Liver (tissue), 9 donors: ENCODE data around the gene MEGF10. TPM values are rescaled to one million over a fixed set of nuclear protein-coding genes. Genes with fewer than 3 reads are reported as not detected.

Experiments
- DNase-seq: peaks from one replicate; pipeline ENCODE4 v3.0.0-alpha.2; 2017; ENCODE audit warnings: low spot score
- H3K27ac ChIP-seq, 2 donors: one replicate each; pipeline ENCODE4 v1.7.0; 2013; ENCODE audit warnings: inconsistent platforms in 2 of 2, low read length in 2 of 2, control low read depth in 1 of 2, low read depth in 1 of 2, mild to moderate bottlenecking in 1 of 2
- H3K27me3 ChIP-seq, 4 donors: one replicate each; pipeline versions ENCODE4 v1.6.1 to v1.7.0; 2013; ENCODE audit warnings: low read length in 3 of 4, inconsistent platforms in 1 of 4, mild to moderate bottlenecking in 1 of 4, moderate library complexity in 1 of 4; ENCODE audit not compliant: control insufficient read depth in 4 of 4, insufficient read depth in 4 of 4
- H3K36me3 ChIP-seq, 4 donors: one replicate each; pipeline versions ENCODE4 v1.6.1 to v1.7.0; 2013; ENCODE audit warnings: low read length in 3 of 4, mild to moderate bottlenecking in 3 of 4, low read depth in 1 of 4, moderate library complexity in 1 of 4; ENCODE audit not compliant: control insufficient read depth in 4 of 4, insufficient read depth in 3 of 4
- H3K4me1 ChIP-seq, 4 donors: one replicate each; pipeline versions ENCODE4 v1.6.1 to v1.7.0; 2013; ENCODE audit warnings: low read length in 3 of 4, mild to moderate bottlenecking in 3 of 4, moderate library complexity in 1 of 4; ENCODE audit not compliant: control insufficient read depth in 4 of 4, insufficient read depth in 4 of 4
- H3K4me3 ChIP-seq, 3 donors: one replicate each; pipeline versions ENCODE4 v1.6.1 to v1.7.0; 2013; ENCODE audit warnings: low read length in 3 of 3, control low read depth in 1 of 3, low read depth in 1 of 3, mild to moderate bottlenecking in 1 of 3
- H3K9ac ChIP-seq, 2 donors: one replicate each; pipeline ENCODE4 v1.7.0; 2013; ENCODE audit warnings: low read length in 2 of 2, mild to moderate bottlenecking in 2 of 2, moderate library complexity in 2 of 2, control low read depth in 1 of 2, low read depth in 1 of 2
- H3K9me3 ChIP-seq, 4 donors: one replicate each; pipeline versions ENCODE4 v1.6.1 to v1.7.0; 2013; ENCODE audit warnings: low read length in 3 of 4; ENCODE audit not compliant: control insufficient read depth in 4 of 4
- EGR1 ChIP-seq, 2 donors: IDR thresholded peaks; 2 replicates each; pipeline ENCODE4 v1.6.1; 2016 to 2018; ENCODE audit warnings: antibody characterized with exemption in 2 of 2, low read depth in 2 of 2
- FOXA1 ChIP-seq: IDR thresholded peaks from 2 replicates; pipeline ENCODE4 v1.6.1; 2016; ENCODE audit warnings: antibody characterized with exemption
- FOXA2 ChIP-seq: IDR thresholded peaks from 2 replicates; pipeline ENCODE4 v1.6.1; 2016; ENCODE audit warnings: antibody characterized with exemption
- GABPA ChIP-seq, 2 donors: IDR thresholded peaks in 1 of 2; conservative IDR thresholded peaks in 1 of 2; 2 replicates each; pipeline ENCODE4 v1.6.1; 2016; ENCODE audit warnings: antibody characterized with exemption in 2 of 2, mild to moderate bottlenecking in 1 of 2, moderate library complexity in 1 of 2
- HNF4A ChIP-seq, 2 donors: conservative IDR thresholded peaks; 2 replicates each; pipeline ENCODE4 v1.6.1; 2016; ENCODE audit warnings: antibody characterized with exemption in 2 of 2, mild to moderate bottlenecking in 2 of 2
- HNF4G ChIP-seq: IDR thresholded peaks from 2 replicates; pipeline ENCODE4 v1.6.1; 2016; ENCODE audit warnings: antibody characterized with exemption
- JUND ChIP-seq, 2 donors: IDR thresholded peaks; 2 replicates each; pipeline ENCODE4 v1.6.1; 2016; ENCODE audit warnings: antibody characterized with exemption in 2 of 2
- MAX ChIP-seq: IDR thresholded peaks from 2 replicates; pipeline ENCODE4 v1.6.1; 2016; ENCODE audit warnings: antibody characterized with exemption
- NR2F2 ChIP-seq: IDR thresholded peaks from 2 replicates; pipeline ENCODE4 v1.6.1; 2016; ENCODE audit warnings: antibody characterized with exemption
- RAD21 ChIP-seq, 2 donors: IDR thresholded peaks; 2 replicates each; pipeline ENCODE4 v1.6.1; 2016; ENCODE audit warnings: antibody characterized with exemption in 2 of 2, mild to moderate bottlenecking in 2 of 2
- REST ChIP-seq: IDR thresholded peaks from 2 replicates; pipeline ENCODE4 v1.6.1; 2016; ENCODE audit warnings: antibody characterized with exemption, mild to moderate bottlenecking
- RXRA ChIP-seq, 2 donors: IDR thresholded peaks; 2 replicates each; pipeline ENCODE4 v1.6.1; 2017 to 2018; ENCODE audit warnings: antibody characterized with exemption in 2 of 2, mild to moderate bottlenecking in 1 of 2
- SP1 ChIP-seq: IDR thresholded peaks from 2 replicates; pipeline ENCODE4 v1.6.1; 2018; ENCODE audit warnings: antibody characterized with exemption, mild to moderate bottlenecking
- TAF1 ChIP-seq: conservative IDR thresholded peaks from 2 replicates; pipeline ENCODE4 v1.6.1; 2016; ENCODE audit warnings: antibody characterized with exemption, mild to moderate bottlenecking
- YY1 ChIP-seq: IDR thresholded peaks from 2 replicates; pipeline ENCODE4 v1.6.1; 2016; ENCODE audit warnings: antibody characterized with exemption, mild to moderate bottlenecking
- WGBS: extraction: QIAGEN DNeasy Blood & Tissue Kit; methylation state at CpG from one replicate; pipeline ENCODE4 v1.1.7; 2013; 5-methylcytosine and 5-hydroxymethylcytosine counted together
- polyA plus RNA-seq, 2 donors: library from polyadenylated mRNA; stranded (reverse) in 1 of 2; unstranded in 1 of 2; fragments of 200-250 nt in 1 of 2; fragments of >200 nt in 1 of 2; fragmentation: Nextera tagmentation in 1 of 2; extraction: Ambion mirVana in 1 of 2; gene quantifications; one replicate each; pipeline versions ENCODE4 v1.2.1 to v1.2.3, GENCODE V29; 2013 to 2015
- total RNA-seq, 2 donors: library from RNA; depleted of rRNA; stranded (reverse); fragments of >200 nt; gene quantifications; one replicate each; pipeline ENCODE4 v1.2.3, GENCODE V29; 2014
- TF ChIP-seq, protein P1 (sequence below): IDR thresholded peaks from 2 replicates; pipeline ENCODE4 v1.6.1; 2016; ENCODE audit warnings: antibody characterized with exemption
- TF ChIP-seq, protein P2 (sequence below): fragments of 150-350 bp; IDR thresholded peaks from 2 replicates; pipeline ENCODE4 v1.5.1; 2017; ENCODE audit warnings: improper control_type of control experiment, low read depth, low read length; ENCODE audit not compliant: missing input control
- TF ChIP-seq, protein P3 (sequence below): IDR thresholded peaks from 2 replicates; pipeline ENCODE4 v1.6.1; 2016; ENCODE audit warnings: antibody characterized with exemption
- donor health status: healthy.
- donor health status: healthy.
- donor health status: healthy.
- donor health status: healthy.
- donor health status: healthy.

MEGF10 gene
- total and polyA plus RNA-seq, 4 donors, result 0.05 to 1.0 (median 0.33) TPM; not detected in 1

- DNase-seq, result no peak
- H3K36me3 ChIP-seq, result no peaks in the 10 kb centered on the region
- H3K4me3 ChIP-seq, result no peak overlapping the region
- H3K27ac ChIP-seq, result no peak overlapping the region
- peaks cover 0 to 8% (median 0%) of the 10 kb centered on the region in 4 donors for H3K27me3 ChIP-seq
- WGBS, result 58% methylated on average over 4 of the region's 4 CpGs
- H3K4me1 ChIP-seq, result no peaks in the 10 kb centered on the region
- TF ChIP-seq MAX (no peak), HNF4G (no peak), HNF4A (conservative IDR thresholded peaks at IDR 0.05) (no peak), JUND (IDR thresholded peaks at IDR 0.05) (no peak), GABPA (IDR thresholded peaks at IDR 0.05 in 1 of 2, conservative IDR thresholded peaks at IDR 0.05 in 1 of 2) (no peak), TAF1 (no peak)
- TF ChIP-seq, protein P1, sequence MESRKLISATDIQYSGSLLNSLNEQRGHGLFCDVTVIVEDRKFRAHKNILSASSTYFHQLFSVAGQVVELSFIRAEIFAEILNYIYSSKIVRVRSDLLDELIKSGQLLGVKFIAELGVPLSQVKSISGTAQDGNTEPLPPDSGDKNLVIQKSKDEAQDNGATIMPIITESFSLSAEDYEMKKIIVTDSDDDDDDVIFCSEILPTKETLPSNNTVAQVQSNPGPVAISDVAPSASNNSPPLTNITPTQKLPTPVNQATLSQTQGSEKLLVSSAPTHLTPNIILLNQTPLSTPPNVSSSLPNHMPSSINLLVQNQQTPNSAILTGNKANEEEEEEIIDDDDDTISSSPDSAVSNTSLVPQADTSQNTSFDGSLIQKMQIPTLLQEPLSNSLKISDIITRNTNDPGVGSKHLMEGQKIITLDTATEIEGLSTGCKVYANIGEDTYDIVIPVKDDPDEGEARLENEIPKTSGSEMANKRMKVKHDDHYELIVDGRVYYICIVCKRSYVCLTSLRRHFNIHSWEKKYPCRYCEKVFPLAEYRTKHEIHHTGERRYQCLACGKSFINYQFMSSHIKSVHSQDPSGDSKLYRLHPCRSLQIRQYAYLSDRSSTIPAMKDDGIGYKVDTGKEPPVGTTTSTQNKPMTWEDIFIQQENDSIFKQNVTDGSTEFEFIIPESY, result no peak
- H3K9me3 ChIP-seq, result no peaks in the 10 kb centered on the region
- H3K9ac ChIP-seq, result no peak overlapping the region
These were observed 35.8 kb downstream of the MEGF10 start for GRCh38 chr5:127326431-127326830.

- WGBS, result 66% methylated on average over 1 of the region's 1 CpG
These were observed 36.6 kb downstream of the MEGF10 start for GRCh38 chr5:127326976-127327755.

More at GRCh38 chr5:127326976-127327755, 36.6 kb downstream of the MEGF10 start:
- Histone ChIP-seq H3K9me3 (no peaks in the 10 kb centered on the region), H3K9ac (no peak overlapping the region), H3K4me3 (no peak overlapping the region), H3K27me3 (peaks cover 0 to 8% (median 0%) of the 10 kb centered on the region in 4 donors), H3K36me3 (no peaks in the 10 kb centered on the region), H3K27ac (no peak overlapping the region), H3K4me1 (no peaks in the 10 kb centered on the region)
- TF ChIP-seq GABPA (IDR thresholded peaks at IDR 0.05 in 1 of 2, conservative IDR thresholded peaks at IDR 0.05 in 1 of 2) (no peak), YY1 (no peak), TAF1 (no peak), RXRA (IDR thresholded peaks at IDR 0.05) (no peak), FOXA1 (no peak), RAD21 (IDR thresholded peaks at IDR 0.05) (no peak), SP1 (no peak), HNF4G (no peak), JUND (IDR thresholded peaks at IDR 0.05) (no peak), MAX (no peak), EGR1 (IDR thresholded peaks at IDR 0.05; ENCODE audit: low read depth in 2 of 2) (no peak), HNF4A (conservative IDR thresholded peaks at IDR 0.05) (no peak), NR2F2 (no peak), REST (no peak), FOXA2 (no peak)
- TF ChIP-seq, protein P2, sequence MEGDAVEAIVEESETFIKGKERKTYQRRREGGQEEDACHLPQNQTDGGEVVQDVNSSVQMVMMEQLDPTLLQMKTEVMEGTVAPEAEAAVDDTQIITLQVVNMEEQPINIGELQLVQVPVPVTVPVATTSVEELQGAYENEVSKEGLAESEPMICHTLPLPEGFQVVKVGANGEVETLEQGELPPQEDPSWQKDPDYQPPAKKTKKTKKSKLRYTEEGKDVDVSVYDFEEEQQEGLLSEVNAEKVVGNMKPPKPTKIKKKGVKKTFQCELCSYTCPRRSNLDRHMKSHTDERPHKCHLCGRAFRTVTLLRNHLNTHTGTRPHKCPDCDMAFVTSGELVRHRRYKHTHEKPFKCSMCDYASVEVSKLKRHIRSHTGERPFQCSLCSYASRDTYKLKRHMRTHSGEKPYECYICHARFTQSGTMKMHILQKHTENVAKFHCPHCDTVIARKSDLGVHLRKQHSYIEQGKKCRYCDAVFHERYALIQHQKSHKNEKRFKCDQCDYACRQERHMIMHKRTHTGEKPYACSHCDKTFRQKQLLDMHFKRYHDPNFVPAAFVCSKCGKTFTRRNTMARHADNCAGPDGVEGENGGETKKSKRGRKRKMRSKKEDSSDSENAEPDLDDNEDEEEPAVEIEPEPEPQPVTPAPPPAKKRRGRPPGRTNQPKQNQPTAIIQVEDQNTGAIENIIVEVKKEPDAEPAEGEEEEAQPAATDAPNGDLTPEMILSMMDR, result no peak
- TF ChIP-seq, protein P3, sequence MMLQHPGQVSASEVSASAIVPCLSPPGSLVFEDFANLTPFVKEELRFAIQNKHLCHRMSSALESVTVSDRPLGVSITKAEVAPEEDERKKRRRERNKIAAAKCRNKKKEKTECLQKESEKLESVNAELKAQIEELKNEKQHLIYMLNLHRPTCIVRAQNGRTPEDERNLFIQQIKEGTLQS, result no peak
- TF ChIP-seq, protein P1, result no peak
- DNase-seq, result no peak
